HEK293 (cell line): ENCODE measurements around the gene MYOM1.

ENCODE experiments used
- BCL11A ChIP-seq: fragments of 450-650 bp; formaldehyde crosslinking; IDR thresholded peaks from 2 replicates; pipeline ENCODE4 v1.5.1; 2016; ENCODE audit warnings: low read depth, missing biosample characterization, missing genetic modification characterization
- KLF9 ChIP-seq: fragments of 450-650 bp; formaldehyde crosslinking; IDR thresholded peaks from 2 replicates; pipeline ENCODE4 v1.5.1; 2016; ENCODE audit warnings: missing biosample characterization, missing genetic modification characterization, low read depth
- RBAK ChIP-seq: fragments of 450-650 bp; formaldehyde crosslinking; IDR thresholded peaks from 2 replicates; pipeline ENCODE4 v1.5.1; 2016; ENCODE audit warnings: missing biosample characterization, missing genetic modification characterization
- ZNF202 ChIP-seq: fragments of 450-650 bp; formaldehyde crosslinking; IDR thresholded peaks from 2 replicates; pipeline ENCODE4 v1.5.1; 2016; ENCODE audit warnings: missing biosample characterization, missing genetic modification characterization, borderline replicate concordance
- ZNF530 ChIP-seq: fragments of 450-650 bp; formaldehyde crosslinking; IDR thresholded peaks from 2 replicates; pipeline ENCODE4 v1.5.1; 2016; ENCODE audit warnings: low read depth, missing biosample characterization, missing genetic modification characterization
- ZNF558 ChIP-seq: fragments of 450-650 bp; formaldehyde crosslinking; IDR thresholded peaks from 2 replicates; pipeline ENCODE4 v1.5.1; 2016; ENCODE audit warnings: missing biosample characterization, missing genetic modification characterization
- TF ChIP-seq, protein P1 (sequence below): fragments of 450-650 bp; formaldehyde crosslinking; IDR thresholded peaks from 2 replicates; pipeline ENCODE4 v1.5.1; 2016; ENCODE audit warnings: missing biosample characterization, missing genetic modification characterization
- TF ChIP-seq, protein P2 (sequence below): fragments of 450-650 bp; formaldehyde crosslinking; IDR thresholded peaks from 2 replicates; pipeline ENCODE4 v1.5.1; 2016; ENCODE audit warnings: missing biosample characterization, missing genetic modification characterization
- TF ChIP-seq, protein P3 (sequence below): fragments of 450-650 bp; formaldehyde crosslinking; IDR thresholded peaks from 2 replicates; pipeline ENCODE4 v1.5.1; 2016; ENCODE audit warnings: missing biosample characterization, missing genetic modification characterization, low read depth
- TF ChIP-seq, protein P4 (sequence below): fragments of 450-650 bp; formaldehyde crosslinking; IDR thresholded peaks from 2 replicates; pipeline ENCODE4 v1.5.1; 2016; ENCODE audit warnings: missing biosample characterization, missing genetic modification characterization
- TF ChIP-seq, protein P5 (sequence below): fragments of 450-650 bp; formaldehyde crosslinking; IDR thresholded peaks from 2 replicates; pipeline ENCODE4 v1.5.1; 2016; ENCODE audit warnings: missing biosample characterization, missing genetic modification characterization

DNA sequence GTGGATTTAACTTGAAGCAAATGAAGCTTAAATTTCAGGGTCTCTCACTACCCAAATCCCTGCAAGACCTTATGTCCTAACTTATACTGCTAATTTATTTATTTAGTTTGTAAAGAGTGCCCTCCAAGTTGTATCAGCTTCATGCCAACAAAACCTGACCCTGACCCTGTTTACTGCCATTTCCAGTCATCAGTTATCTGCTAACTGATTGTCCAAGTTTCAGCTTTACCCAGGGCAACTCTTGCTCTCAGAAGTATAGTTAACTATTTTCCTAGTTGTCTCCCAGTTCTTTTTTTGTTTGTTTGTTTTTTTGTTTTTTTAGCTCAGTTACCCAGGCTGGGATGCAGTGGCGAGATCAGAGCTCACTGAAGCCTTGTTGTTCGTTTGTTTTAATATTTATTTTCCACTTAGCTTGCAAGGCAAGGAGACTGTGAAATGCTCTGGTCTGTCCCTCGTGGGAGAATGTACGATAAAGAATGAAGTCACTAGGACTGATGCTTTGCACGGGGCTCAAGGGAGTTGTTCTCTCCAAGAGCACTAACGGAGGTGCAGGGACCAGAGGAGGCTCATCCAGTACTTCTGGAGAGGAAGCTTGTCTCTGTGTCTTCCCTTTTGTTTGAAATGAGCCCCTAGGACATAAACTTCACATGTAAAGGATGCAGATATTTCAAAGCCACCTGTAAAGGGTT lies 35.3 kb downstream of the MYOM1 start:
- TF ChIP-seq, protein P1, sequence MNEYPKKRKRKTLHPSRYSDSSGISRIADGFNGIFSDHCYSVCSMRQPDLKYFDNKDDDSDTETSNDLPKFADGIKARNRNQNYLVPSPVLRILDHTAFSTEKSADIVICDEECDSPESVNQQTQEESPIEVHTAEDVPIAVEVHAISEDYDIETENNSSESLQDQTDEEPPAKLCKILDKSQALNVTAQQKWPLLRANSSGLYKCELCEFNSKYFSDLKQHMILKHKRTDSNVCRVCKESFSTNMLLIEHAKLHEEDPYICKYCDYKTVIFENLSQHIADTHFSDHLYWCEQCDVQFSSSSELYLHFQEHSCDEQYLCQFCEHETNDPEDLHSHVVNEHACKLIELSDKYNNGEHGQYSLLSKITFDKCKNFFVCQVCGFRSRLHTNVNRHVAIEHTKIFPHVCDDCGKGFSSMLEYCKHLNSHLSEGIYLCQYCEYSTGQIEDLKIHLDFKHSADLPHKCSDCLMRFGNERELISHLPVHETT (tag by site-specific recombination), result no peak
- TF ChIP-seq RBAK (tag by site-specific recombination) (no peak), ZNF202 (tag by site-specific recombination) (no peak), ZNF530 (tag by site-specific recombination) (no peak), KLF9 (tag by site-specific recombination) (no peak), ZNF558 (tag by site-specific recombination) (no peak), BCL11A (no peak)
- TF ChIP-seq, protein P2, sequence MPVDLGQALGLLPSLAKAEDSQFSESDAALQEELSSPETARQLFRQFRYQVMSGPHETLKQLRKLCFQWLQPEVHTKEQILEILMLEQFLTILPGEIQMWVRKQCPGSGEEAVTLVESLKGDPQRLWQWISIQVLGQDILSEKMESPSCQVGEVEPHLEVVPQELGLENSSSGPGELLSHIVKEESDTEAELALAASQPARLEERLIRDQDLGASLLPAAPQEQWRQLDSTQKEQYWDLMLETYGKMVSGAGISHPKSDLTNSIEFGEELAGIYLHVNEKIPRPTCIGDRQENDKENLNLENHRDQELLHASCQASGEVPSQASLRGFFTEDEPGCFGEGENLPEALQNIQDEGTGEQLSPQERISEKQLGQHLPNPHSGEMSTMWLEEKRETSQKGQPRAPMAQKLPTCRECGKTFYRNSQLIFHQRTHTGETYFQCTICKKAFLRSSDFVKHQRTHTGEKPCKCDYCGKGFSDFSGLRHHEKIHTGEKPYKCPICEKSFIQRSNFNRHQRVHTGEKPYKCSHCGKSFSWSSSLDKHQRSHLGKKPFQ (tag by site-specific recombination), result no peak
- TF ChIP-seq, protein P3, sequence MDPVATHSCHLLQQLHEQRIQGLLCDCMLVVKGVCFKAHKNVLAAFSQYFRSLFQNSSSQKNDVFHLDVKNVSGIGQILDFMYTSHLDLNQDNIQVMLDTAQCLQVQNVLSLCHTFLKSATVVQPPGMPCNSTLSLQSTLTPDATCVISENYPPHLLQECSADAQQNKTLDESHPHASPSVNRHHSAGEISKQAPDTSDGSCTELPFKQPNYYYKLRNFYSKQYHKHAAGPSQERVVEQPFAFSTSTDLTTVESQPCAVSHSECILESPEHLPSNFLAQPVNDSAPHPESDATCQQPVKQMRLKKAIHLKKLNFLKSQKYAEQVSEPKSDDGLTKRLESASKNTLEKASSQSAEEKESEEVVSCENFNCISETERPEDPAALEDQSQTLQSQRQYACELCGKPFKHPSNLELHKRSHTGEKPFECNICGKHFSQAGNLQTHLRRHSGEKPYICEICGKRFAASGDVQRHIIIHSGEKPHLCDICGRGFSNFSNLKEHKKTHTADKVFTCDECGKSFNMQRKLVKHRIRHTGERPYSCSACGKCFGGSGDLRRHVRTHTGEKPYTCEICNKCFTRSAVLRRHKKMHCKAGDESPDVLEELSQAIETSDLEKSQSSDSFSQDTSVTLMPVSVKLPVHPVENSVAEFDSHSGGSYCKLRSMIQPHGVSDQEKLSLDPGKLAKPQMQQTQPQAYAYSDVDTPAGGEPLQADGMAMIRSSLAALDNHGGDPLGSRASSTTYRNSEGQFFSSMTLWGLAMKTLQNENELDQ (tag by site-specific recombination), result no peak
- TF ChIP-seq, protein P4, sequence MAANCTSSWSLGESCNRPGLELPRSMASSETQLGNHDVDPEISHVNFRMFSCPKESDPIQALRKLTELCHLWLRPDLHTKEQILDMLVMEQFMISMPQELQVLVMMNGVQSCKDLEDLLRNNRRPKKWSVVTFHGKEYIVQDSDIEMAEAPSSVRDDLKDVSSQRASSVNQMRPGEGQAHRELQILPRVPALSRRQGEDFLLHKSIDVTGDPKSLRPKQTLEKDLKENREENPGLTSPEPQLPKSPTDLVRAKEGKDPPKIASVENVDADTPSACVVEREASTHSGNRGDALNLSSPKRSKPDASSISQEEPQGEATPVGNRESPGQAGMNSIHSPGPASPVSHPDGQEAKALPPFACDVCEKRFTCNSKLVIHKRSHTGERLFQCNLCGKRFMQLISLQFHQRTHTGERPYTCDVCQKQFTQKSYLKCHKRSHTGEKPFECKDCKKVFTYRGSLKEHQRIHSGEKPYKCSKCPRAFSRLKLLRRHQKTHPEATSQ (tag by site-specific recombination), result no peak
- TF ChIP-seq, protein P5, sequence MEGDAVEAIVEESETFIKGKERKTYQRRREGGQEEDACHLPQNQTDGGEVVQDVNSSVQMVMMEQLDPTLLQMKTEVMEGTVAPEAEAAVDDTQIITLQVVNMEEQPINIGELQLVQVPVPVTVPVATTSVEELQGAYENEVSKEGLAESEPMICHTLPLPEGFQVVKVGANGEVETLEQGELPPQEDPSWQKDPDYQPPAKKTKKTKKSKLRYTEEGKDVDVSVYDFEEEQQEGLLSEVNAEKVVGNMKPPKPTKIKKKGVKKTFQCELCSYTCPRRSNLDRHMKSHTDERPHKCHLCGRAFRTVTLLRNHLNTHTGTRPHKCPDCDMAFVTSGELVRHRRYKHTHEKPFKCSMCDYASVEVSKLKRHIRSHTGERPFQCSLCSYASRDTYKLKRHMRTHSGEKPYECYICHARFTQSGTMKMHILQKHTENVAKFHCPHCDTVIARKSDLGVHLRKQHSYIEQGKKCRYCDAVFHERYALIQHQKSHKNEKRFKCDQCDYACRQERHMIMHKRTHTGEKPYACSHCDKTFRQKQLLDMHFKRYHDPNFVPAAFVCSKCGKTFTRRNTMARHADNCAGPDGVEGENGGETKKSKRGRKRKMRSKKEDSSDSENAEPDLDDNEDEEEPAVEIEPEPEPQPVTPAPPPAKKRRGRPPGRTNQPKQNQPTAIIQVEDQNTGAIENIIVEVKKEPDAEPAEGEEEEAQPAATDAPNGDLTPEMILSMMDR (tag by site-specific recombination), result no peak
